ENCODE measurements around the gene PEX1. TPM values are rescaled to one million over a fixed set of nuclear protein-coding genes. Genes with fewer than 3 reads are reported as not detected.

Gene PEX1
- total RNA-seq, 4 donors from 2014 or later = 17.2 to 29.6 (median 23.1) TPM

- no peak for DNase-seq
- Histone ChIP-seq H3K27me3 (no peaks in the 10 kb centered on the region), H3K27ac (no peak overlapping the region), H3K4me3 (no peak overlapping the region), H3K36me3 (no peaks in the 10 kb centered on the region), H3K9me3 (no peaks in the 10 kb centered on the region), H3K4me1 (no peaks in the 10 kb centered on the region)
- in situ Hi-C loops (cut with MboI; ENCODE audit: low pct_ligation_motif_present in 1 of 4, low pct_unique_long_range_greater_than_20kb in 1 of 4, low sequenced_read_pairs in 3 of 4) = loop anchor here in 2 of 4 donors (25.0 kb wide), 1 partner anchor 201 kb away; the partner anchor contains the start of genes ANKIB1 (in 2 of the 2) and KRIT1 (in 2 of the 2)
- no peak for TF ChIP-seq CTCF (IDR thresholded peaks at IDR 0.05)
- no peak for TF ChIP-seq POLR2AphosphoS5 (IDR thresholded peaks at IDR 0.05)
- TF ChIP-seq EP300 (IDR thresholded peaks at IDR 0.05; ENCODE audit: low read depth) = no peak
- no peak for TF ChIP-seq POLR2A (IDR thresholded peaks at IDR 0.05)
- 62 to 73% methylated on average over 6 of the region's 6 CpGs for WGBS, 2 donors (ENCODE audit: low coverage in 1 of 2)
- intact Hi-C loops (cut with DNase I; ENCODE audit: low total_unique reads) = no loop called here
Observed at GRCh38 chr7:92437956-92438491, 90.3 kb downstream of the PEX1 start.

Other genes with a start within 250 kb of the PEX1 start
- gene GATAD1, start 81.0 kb downstream of the PEX1 start, total RNA-seq = 10 to 100 TPM; 18.9 to 57.0 (median 41.7) TPM
- gene ERVW-1, start 50.6 kb downstream of the PEX1 start, total RNA-seq = not detected
- gene RBM48, start 275 bp upstream of the PEX1 start, total RNA-seq = 10 to 100 TPM; 11.5 to 19.8 (median 16.0) TPM
- gene FAM133B, start 61.9 kb upstream of the PEX1 start, total RNA-seq = 10 to 100 TPM in 3 of 4 donors, 1 to 10 TPM in 1; 6.8 to 32.6 (median 15.3) TPM

All from transverse colon (tissue), 4 donors.